ENCODE measurements around the gene MYH14.
"Not testable (repeated sequence)": the region's sequence is repeated elsewhere in the genome, so short reads cannot be mapped to it uniquely, and the experiment has no call there.

Gene MYH14

DNA sequence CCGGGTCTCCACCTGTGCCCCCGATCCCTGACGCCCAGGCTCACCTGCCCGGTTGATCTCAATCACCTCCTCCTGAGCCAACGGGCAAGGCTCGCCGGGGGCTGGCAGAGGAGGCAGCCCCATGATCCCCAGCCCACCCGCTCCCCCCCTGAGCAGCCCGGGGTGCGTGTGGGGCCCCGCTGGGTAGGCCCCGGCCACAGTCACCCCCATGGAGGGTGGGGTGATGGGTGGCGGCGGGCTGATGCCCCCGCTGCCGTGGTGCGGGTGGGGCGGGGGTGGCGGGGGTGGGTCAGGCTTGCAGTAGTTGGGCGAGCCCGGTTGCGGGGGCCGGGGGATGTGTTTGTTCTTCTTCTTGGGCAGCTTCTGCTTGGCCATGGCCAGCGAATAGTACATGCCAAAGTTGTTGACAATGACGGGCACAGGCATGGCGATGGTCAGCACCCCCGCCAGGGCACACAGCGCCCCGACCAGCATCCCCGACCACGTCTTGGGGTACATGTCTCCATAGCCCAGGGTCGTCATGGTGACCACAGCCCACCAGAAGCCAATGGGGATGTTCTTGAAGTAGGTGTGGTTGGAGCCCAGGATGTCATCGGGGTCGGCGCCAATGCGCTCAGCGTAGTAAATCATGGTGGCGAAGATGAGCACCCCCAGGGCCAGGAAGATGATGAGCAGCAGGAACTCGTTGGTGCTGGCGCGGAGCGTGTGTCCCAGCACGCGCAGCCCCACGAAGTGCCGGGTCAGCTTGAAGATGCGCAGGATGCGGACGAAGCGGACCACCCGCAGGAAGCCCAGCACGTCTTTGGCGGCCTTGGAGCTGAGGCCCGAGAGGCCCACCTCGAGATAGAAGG lies 119.7 kb downstream of the MYH14 start:
- DNase-seq: no peak

DNA sequence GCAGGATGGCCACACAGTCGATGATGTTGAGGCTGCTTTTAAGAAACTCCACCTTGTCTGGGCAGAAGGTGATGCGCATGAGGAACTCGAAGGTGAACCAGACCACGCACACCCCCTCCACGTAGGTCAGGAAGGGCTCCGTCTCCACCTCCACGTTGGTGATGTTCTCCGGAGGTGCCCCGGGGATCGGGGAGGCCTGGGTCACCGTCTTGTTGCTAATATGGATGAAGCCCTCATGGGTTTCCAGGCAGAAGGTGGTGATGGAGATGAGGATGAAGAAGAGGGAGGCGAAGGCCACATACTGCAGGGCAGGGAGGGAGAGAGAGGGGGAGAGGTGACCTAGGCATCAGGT lies 120.3 kb downstream of the MYH14 start:
- DNase-seq: no peak

DNA sequence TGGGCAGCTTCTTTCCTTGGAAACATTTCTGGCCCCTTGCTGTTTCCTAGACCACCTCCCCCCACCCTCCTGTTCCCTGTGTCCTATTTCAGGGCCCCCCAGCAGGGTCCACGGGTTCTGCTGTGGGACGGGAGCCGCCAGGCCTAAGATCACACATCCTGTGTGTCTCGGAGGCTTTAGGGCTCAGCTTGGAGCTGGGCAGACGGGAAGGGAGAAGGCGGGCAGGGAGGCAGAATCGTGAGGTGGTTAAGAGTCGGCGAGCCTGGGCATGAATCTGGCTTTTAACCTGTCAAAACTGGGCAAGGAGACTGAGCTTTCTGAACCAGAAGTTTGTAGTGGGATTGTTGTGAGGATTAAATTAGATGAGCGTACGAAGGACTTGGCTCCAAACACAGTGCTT lies 120.9 kb downstream of the MYH14 start:
- DNase-seq: no peak

DNA sequence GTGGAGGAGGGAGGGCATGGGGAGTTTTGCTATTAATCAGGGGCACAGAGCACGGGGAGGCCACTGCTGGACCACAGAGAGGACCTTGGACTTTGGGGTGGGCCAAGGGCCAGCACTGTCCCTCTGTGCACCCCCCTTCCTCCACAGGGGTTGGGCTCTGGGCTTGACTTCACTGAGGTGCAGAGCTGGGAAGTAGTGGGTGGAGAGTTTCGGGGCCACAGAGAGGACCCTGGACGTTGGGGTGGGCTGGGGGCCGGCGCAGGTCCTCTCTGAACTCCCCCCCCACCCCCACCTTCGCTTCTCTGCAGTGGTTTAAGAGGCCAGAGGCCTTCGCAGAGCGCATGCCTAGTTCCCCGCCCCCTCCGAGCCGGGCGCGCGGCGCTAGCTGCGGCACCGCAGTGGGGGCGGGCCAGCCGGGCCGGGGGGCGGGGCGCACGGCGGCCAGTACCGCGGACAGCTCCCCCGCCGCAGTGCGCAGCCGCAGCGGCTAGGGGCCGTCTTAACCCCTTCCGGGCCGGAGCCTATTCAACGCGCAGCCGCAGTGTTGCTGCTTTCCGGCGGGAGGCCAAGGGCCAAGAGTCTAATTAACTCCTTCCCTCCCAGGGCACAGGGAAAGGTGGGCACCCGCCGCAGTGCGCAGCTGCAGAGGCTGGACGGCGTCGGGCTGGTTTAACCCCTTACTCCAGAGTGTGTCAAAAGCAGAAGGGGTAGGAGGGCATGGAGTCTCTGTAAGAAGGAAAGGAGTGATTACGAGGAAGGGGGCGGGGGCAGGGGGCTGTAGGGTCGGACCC lies 122.1 kb downstream of the MYH14 start:
- DNase-seq: peak; percentile 66

DNA sequence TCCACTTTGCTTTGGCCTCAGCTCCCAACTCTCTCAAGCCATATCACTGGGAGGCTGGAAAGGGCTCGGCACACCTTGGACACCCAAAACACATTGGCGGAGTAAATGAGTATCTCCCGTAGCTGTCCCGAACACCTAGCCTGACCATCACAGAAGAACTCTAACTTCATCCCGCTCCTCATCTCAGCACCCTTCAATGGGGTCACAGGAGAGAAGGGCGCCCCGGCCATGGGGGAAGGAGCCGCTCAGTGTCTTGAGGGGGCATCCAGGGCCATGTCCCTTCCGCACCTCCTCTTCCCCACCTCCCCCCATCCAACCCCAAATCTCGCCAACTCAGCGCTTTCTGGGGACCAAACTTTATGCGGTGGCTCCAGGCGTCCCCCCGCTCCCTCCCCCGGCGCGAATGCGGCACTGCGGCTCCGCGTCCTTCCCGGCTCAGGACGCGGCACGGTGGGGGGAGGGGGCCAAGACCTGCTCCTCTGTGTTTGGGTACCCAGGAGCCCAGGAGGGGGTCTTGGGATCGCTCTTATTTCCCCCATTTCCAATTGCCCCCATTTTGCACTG lies 122.8 kb downstream of the MYH14 start:
- DNase-seq: no peak

DNA sequence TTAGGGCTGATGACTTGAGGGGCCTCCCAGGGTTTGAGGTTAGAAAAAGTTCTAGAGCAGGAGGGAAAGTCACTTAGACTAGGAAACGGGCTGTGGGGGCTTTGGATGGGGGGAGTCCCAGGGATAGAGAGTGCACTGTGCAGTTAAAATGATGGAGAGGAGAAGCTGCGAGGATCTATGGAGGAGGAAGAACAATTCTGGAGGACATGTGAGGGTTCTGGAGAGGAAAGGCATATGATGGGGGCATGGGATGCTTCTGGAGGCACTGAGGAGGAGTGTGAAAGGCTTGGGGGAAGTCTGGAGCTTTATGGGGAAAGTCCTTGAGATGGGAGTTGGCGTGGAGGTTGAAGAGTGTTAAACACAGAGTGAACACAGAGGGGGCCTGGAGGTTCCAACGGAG lies 123.6 kb downstream of the MYH14 start:
- no peak for DNase-seq

DNA sequence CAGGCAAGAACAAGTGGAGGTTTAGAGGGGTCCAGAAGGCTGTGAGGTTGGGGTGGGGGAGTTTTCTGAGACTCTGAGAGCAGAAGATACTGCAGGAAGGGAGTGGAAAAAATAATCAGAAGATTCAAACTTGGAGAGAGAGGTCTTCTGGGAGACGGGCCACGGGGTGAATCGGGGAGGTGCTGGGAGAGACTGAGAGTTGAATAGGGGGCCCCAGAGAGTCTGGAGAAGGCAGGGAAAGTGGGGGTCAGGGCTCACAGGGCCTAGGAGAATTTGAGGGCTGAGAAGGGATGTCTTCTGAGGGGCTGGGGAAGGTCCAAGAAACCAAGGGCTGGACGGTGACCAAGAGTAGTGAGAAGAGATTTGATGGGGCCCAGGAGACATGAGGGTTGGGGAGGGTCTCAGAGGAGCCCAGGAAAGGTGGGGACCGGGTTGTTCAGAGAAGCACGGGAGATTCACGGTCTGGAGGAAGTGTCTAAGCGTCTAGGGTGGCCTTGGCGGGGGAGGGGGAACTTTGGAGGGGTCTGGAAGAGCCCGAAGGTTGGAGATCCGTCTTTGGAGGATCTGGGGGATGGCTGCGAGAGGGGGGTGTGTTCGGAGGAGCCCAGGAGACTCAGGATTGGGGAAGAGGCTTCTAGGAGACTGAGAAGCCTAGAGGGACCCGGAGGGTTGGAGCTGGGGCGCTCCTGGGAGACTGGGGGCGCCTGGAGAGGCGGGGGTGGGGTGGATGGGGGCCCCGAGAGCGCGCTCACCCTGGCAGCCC lies 124.2 kb downstream of the MYH14 start:
- DNase-seq: no peak

DNA sequence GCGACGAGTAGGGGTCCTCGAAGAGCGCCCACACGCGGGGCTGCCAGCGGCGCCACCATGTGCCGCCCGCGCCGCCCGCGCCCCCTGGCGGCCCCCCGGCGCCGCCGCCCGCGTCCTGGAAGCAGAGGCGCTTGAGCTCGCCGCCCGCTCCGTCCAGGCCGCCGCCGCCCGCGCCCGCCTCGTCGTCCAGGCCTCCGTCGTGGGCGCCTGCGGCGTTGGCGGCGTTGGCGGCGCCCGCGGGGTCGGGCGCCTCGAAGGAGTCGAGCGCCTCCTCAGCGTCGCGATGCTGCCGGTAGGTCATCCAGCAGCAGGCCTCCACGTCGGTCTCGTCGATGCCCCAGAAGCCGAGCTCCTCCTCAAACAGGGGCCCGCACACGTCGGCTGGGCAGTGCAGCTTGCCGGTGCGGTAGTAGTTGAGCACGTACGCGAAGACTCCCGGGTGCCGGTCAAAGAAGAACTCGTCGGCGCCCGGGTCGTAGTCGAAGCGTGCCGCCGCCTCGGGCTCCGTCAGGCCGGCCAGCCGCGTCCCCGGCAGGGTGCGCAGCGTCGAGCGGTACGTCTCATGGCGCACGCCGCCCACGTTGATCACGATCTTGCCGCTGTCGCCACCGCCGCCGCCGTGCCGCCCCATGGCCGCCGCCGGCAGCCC lies 124.9 kb downstream of the MYH14 start:
- DNase-seq: no peak

DNA sequence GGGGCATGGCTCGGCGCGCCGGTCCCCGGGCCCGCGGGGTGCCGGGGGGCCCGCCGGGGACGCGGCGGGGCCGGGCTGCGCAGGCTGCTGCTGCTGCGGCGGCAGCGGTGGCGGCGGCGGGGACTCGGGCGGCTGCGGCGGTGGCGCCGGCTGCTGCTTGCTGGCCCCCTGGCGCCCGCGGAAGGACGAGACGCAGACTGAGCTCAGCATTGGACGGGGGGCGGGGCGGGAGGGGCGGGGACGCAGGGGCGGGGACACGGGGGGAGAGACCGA lies 125.4 kb downstream of the MYH14 start:
- no peak for DNase-seq

DNA sequence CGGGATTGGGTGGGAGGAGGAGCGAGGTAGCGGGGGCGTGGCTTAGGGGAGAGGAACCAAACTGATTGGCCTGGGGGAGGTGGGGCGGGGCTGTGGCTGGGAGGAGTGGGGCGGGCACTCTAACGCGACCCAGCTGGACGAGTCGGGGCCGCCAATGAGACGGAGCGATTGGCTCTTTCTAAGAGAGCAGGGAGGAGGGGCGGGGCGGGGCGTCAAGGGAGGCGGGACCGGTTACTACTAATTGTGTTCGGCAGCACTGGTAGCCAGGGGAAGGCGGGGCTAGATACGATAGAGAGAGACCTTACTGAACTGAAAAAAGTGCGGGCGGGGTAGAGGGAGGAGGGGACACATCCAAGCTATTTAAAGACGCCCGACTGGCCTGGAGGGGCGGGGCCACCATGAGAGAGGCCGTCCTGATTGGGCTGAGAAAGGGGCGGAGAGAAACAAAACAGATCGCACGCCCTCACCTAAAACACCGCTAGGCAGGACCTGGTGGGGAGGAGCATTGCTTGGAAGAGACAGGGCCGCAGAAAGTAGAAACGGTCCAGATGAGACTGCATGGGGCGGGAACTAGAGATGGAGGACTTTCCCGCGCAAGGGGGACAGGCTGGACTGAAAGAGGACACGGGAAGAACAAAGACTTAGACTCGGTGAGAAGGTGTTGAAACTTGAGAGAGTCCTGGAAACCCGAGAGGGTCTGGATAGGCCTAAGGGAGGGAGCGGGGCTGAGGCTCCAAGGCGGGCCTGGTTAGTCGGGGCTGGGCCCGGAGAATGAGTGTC lies 125.9 kb downstream of the MYH14 start, which contains the start of gene KCNC3:
KCNC3 (minus strand) TSS at position 232 of the 780 bp plus-strand sequence. CDS start 295 bp downstream, outside the sequence.
- peak; percentile 94 for DNase-seq

DNA sequence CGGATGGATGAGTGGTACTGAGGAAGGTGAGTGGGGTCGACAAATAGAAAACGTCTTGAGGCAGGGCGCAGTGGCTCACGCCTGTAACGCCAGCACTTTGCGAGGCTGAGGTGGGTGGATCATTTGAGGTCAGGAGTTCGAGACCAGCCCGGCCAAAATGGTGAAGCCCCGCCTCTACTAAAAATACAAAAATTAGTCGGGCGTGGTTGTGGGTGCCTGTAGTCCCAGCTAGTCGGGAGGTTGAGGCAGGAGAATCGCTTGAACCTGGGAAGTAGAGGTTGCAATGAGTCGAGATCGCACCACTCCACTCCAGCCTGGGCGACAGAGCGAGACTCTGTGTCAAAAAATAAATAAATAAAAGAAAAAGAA lies 126.5 kb downstream of the MYH14 start:
- not testable (repeated sequence) for DNase-seq

DNA sequence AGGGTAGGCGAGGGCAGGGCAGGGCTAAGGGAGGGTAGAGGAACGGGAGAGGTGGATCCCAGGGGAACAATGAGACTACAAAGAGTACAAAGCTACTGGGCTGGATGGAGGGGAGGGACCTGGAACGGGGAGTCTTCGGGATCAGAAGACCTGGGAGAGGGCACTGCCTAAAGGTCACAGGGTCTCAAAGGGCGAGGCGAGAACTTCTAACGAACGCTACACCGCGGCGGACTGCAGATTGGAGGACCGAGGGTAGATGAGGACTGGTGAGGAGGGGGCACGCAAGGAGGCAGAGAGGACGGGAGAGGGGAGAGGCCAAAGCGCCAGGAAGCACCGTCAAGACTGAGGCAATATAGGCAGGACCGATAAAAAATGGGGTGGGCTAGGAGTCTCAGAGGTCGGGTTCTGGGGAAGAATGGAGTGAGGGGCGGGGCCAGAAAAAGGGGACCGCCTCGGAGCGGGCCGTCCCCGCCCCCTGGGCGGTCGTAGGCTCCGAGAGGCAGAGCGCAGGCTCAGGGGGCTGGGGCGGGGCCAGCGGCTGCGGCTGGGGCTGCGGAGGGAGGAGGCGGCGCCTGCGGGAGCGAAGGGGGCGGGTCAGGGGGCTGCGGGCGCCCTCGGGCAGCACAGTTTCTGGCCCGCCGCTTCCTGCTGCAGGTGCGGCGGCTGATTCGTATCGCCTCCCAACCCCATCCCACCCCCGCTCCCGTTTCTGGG lies 127.1 kb downstream of the MYH14 start:
- peak; percentile 77 for DNase-seq

DNA sequence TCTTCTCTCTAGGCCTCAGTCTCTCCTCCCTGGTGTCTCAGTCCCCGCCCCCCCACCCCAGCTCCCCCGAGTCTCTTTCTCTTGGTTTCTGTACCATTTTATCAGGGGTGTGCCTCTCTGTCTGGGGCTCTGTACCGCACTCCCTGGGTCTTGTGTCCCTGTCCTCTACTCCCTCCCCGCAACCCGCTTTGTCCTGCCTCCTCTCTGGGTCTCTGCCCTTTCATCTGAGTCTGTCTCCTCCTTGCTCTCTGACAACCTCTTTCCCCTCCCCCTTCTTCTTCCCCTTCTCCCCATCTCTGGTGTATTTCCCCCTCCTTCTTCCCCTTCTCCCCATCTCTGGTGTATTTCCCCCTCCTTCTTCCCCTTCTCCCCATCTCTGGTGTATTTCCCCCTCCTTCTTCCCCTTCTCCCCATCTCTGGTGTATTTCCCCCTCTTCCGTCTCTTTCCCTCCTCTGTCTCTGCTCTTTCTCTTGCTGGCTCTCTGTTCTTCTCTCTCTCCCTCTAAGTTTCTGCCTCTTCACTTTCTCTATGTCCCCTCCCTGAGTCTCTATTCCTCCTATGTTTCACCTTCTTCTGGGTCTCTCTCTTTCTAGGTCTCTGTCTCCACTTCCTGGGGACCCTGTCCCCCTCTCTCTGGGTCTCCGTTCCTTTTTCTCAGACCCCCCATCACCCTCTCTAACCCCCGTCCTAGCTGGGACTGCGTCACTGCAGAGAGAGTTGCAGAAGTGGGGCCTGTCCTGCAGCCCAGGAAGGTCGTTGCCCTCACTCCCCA lies 128.0 kb downstream of the MYH14 start:
- no peak for DNase-seq

DNA sequence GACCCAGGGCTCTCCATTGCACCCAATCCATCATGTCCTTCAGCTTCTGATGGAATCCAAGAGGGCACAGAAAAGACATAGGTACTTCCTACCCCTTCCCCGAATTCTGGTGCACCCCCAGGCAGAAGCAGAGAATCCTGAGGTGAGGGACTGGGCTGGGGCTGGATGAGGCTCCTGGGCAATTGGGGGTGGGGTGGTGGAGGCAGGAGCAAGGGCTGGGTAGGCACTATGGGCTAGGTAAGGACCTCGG lies 128.5 kb downstream of the MYH14 start:
- no peak for DNase-seq

DNA sequence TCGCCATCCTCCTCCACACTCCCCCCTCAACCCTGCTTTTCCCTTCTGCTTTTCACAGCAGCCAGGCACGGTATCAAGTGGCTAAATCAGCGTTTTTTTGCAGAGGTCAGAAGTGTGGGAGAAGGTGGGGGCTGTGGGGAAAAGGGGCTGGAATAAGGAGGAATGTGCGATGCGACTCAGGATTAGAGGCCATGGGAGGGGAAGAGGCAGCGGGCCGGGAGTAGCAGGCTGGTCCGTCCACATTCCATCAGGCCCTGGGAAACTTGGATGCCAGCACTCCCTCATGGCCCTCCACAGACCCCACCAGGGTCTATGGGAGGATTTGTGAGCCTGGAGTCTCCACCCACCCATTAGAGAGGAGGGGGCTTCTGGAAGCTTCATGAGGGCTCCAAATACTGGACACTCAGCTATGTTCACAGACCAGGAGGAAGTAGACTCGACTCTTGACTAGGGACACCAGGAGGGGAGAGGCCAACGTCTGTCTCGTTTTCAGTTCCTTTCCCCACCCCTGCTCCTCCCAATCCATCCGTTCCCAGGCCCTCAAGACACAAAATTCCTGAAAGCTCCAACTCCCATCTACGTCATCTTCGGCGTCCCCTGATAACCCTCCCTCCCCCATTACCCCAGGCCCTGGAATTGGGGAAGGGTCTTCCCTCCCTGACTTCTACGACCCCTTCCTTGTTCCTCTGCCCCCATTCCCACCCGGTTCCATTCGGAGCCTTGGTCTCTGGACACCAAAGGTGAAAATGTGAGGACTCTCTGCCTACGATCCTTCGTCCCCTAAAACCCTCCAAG lies 129.0 kb downstream of the MYH14 start:
- DNase-seq: no peak

DNA sequence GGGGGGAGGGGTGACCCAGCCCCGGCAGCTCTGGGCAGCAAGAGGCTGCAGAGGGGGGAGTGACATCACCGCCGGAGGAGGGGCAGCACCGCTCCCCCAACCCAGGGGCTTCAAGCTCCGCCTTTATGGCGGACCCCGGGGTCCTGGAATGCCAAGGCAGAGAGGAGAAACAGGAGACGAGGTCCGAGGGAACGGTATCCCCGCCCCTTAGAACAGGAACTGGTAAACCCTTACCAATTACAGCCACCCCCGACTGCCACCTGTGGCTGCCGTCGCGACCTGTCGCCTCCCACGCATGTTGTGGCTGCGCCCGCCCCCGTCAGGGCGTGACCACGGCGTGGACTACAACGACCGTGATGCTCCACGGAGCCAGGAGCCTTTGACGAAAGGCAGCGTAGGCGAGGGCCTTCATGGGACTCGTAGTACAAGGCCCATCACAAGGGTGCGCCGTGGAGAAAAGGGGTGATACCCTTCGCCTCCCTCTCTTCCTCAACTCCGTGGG lies 129.9 kb downstream of the MYH14 start:
- DNase-seq: peak; percentile 88

DNA sequence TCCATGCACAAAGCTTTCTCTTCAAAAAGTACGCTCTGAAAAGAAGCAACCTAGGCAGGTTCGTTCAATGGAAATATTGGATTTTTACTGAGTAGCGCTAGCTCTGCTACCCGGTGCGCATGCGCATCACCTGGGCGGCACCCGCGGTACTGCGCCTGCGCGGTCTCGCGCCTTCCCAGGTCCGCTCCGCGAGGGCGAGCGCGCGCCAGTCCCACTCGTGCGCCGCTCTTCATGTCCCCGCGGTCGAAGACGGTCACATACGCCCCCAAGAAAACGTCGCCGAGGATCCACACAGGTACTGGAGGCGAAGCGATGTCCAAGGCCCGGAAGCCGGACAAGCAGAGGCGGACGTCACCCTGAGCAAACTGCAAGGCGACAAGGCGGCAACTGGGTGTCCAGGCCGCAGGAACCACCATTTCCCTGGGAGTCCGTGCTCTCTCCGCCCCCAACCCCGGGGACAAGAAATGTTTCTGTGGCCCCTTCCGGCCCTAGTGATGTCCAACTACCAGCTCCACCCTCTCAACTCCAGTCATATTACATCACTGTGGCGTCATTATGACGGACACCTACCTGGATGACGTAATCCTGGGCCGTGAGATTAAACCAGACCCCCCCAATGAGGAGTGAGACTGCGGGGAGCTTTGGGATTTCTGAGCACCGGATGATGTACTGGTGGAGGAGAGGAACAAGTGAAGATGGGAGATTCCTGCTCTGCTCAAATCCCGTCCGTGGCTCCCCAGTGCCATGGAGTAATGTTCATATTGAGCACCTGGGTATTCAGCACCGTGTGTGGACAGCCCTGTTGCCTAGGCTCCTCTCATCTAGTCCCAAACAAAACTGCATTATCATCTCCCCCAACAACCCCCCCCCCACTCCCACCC lies 130.6 kb downstream of the MYH14 start:
- DNase-seq: peak; percentile 78

DNA sequence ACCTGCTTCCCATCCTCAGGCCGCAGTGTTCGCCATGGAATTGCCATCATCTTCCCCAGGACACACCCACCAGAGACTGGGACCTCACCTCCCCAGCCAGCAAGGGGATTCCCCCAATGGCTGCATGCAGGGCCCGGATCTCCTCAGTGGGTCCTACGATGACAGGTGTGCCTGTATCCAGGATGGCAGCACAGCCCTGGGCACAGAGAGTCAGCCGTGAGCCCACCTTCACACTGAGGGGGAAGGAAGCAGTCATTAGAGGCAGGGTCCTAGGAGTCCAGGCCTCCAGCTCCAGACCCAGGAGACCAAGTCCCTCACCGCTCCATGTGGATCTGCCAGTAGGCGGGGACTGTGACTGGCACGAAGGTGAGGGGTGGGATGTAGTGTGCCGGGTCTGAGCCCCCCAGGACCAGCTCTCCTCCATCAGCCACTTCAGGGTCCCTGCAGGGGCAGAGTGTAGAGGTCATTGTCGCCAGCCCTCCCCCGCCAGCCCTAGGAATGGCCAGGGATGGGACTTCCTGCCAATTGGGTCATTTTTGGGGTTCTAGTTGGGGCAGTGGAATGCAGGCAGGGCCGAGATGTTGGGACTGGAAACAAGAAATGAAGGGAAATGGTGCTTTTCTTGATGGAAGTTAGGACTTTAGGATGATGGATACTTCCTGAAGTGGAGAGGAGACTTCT lies 131.5 kb downstream of the MYH14 start:
- no peak for DNase-seq

All from activated CD4-positive, alpha-beta T cell treated with anti-CD3 and anti-CD28 coated beads, Interleukin-2, amount 50 U/mL, for 1 hour (primary cell).